ENCODE data around the gene BICRAL. TPM values are rescaled to one million over a fixed set of nuclear protein-coding genes. Genes with fewer than 3 reads are reported as not detected.

Gene BICRAL
- total and polyA plus RNA-seq, 7 donors = 4.6 to 18.5 (median 13.6) TPM

DNA sequence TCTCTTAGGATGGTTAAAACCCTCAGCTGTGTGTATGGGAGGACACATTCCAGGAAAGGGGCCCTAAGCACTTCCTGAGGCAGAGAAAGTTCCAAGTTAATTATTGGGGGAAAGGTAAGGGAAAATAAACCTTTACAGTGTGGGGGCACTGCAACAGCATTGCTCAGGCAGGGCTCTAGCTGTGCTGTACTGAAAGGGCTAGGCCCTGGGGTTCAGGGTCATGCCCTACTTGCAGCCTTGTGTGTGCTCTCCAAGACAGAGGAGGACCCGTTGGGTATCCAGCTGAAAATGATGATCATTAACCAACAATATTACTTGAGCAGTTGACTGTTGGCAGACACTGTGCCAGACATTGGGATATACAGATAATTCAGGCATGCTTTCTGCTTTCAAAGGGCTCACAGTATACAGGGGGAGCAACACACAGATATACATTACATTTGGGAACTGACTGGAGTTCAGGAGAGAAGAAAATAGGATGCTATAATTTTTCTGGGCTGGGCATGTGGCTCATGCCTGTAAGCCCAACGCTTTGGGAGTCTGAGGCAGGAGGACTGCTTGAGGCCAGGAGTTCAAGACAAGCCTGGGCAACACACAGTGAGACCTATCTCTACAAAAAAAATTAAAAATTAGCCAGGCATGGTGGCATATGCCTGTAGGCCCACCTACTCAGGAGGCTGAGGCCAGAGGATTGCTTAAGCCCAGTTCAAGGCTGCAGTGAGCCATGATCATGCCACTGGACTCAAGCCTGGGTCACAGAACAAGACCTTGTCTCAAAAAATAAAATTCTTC lies 88.5 kb downstream of the BICRAL start:
- Histone ChIP-seq H3K4me3 (no peak overlapping the region), H3K4me1 (no peaks in the 10 kb centered on the region), H3K36me3 (peaks cover 3 to 41% (median 13%) of the 10 kb centered on the region in 4 donors), H3K27ac (no peak overlapping the region), H3K9me3 (no peaks in the 10 kb centered on the region), H3K27me3 (no peaks in the 10 kb centered on the region)
- 58 to 72% methylated on average over 2 of the region's 2 CpGs for WGBS, 2 donors
- no peak for DNase-seq
- TF ChIP-seq POLR2A (IDR thresholded peaks at IDR 0.05) = no peak
- no peak for TF ChIP-seq EP300 (IDR thresholded peaks at IDR 0.05)
- TF ChIP-seq, protein P1, sequence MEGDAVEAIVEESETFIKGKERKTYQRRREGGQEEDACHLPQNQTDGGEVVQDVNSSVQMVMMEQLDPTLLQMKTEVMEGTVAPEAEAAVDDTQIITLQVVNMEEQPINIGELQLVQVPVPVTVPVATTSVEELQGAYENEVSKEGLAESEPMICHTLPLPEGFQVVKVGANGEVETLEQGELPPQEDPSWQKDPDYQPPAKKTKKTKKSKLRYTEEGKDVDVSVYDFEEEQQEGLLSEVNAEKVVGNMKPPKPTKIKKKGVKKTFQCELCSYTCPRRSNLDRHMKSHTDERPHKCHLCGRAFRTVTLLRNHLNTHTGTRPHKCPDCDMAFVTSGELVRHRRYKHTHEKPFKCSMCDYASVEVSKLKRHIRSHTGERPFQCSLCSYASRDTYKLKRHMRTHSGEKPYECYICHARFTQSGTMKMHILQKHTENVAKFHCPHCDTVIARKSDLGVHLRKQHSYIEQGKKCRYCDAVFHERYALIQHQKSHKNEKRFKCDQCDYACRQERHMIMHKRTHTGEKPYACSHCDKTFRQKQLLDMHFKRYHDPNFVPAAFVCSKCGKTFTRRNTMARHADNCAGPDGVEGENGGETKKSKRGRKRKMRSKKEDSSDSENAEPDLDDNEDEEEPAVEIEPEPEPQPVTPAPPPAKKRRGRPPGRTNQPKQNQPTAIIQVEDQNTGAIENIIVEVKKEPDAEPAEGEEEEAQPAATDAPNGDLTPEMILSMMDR (IDR thresholded peaks at IDR 0.05) = no peak
- no peak for TF ChIP-seq POLR2AphosphoS5 (IDR thresholded peaks at IDR 0.05)
- intact Hi-C loops (cut with DNase I) = no loop called here

DNA sequence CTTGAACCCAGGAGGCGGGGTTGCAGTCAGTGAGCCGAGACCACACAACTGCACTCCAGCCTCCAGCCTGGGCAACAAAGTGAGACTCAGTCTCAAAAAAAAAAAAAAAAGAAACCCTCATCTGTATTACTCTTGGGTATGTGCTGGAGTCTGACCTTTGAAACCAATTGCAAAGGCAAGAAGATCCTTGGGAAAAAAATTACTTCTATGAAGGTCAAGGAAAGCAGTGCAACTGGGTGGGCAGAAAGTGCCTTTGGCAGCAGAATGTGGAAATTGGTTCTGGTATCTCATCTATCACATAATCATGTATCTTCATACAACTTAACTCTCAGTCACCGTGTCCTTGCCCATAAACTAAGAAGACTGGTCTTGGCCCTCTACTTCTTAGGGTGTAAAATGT lies 89.9 kb downstream of the BICRAL start:
- no peak for DNase-seq
- no peaks in the 10 kb centered on the region for H3K9me3 ChIP-seq
- H3K4me3 ChIP-seq = no peak overlapping the region
- H3K27me3 ChIP-seq = no peaks in the 10 kb centered on the region
- peaks cover 3 to 28% (median 7%) of the 10 kb centered on the region in 4 donors for H3K36me3 ChIP-seq
- no peak for TF ChIP-seq EP300 (IDR thresholded peaks at IDR 0.05)
- TF ChIP-seq, protein P1 (IDR thresholded peaks at IDR 0.05) = no peak
- H3K4me1 ChIP-seq = peaks cover 0 to under 1% (median 0%) of the 10 kb centered on the region in 4 donors
- no peak overlapping the region for H3K27ac ChIP-seq
- intact Hi-C loops (cut with DNase I) = no loop called here
- WGBS, 2 donors = 79 to 84% methylated on average over 3 of the region's 3 CpGs

- 65 to 80% methylated on average over 2 of the region's 2 CpGs for WGBS, 2 donors
These were observed 91.5 kb downstream of the BICRAL start for GRCh38 chr6:42873313-42873712.

GRCh38 chr6:42877695-42878094 lies 95.8 kb downstream of the BICRAL start:
- Histone ChIP-seq H3K36me3 (peaks cover 0 to 11% (median 5%) of the 10 kb centered on the region in 4 donors), H3K4me1 (peaks cover 0 to 34% (median 21%) of the 10 kb centered on the region in 4 donors), H3K27me3 (no peaks in the 10 kb centered on the region), H3K27ac (peak overlapping the region in 3 of 4 donors; percentile 43 to 62 (median 43)), H3K9me3 (no peaks in the 10 kb centered on the region), H3K4me3 (no peak overlapping the region)
- DNase-seq = no peak
- 34 to 78% methylated on average over 3 of the region's 3 CpGs for WGBS, 2 donors
- TF ChIP-seq, protein P1 (IDR thresholded peaks at IDR 0.05) = no peak
- TF ChIP-seq POLR2AphosphoS5 (IDR thresholded peaks at IDR 0.05) (no peak), EP300 (IDR thresholded peaks at IDR 0.05) (no peak), POLR2A (IDR thresholded peaks at IDR 0.05) (no peak)
- intact Hi-C loops (cut with DNase I) = loop anchor here (1.0 to 2.0 kb wide), 3 partner anchors 95 to 216 kb away; partner anchors contain the start of gene BICRAL

More at GRCh38 chr6:42873313-42873712, 91.5 kb downstream of the BICRAL start:
- DNase-seq = no peak
- Histone ChIP-seq H3K27me3 (no peaks in the 10 kb centered on the region), H3K4me1 (peaks cover 0 to 7% (median 2%) of the 10 kb centered on the region in 4 donors), H3K36me3 (peaks cover 0 to 12% (median 0%) of the 10 kb centered on the region in 4 donors), H3K27ac (no peak overlapping the region), H3K4me3 (no peak overlapping the region), H3K9me3 (no peaks in the 10 kb centered on the region)
- no peak for TF ChIP-seq POLR2AphosphoS5 (IDR thresholded peaks at IDR 0.05)
- TF ChIP-seq, protein P1 (IDR thresholded peaks at IDR 0.05) = no peak
- TF ChIP-seq EP300 (IDR thresholded peaks at IDR 0.05) = no peak
- TF ChIP-seq POLR2A (IDR thresholded peaks at IDR 0.05) = no peak
- intact Hi-C loops (cut with DNase I) = no loop called here
